GM18858 (cell line): ENCODE data around the gene FOXP1.

Experiments
- ATAC-seq: cut with Tn5 transposase; IDR thresholded peaks from one replicate; pipeline ENCODE4 v1.9.1; 2021; ENCODE audit not compliant: unreplicated experiment

FOXP1 gene

GRCh38 chr3:71587958-71588357 lies 4.4 kb upstream of the FOXP1 start:
- ATAC-seq: no peak

GRCh38 chr3:71586810-71587242 lies 3.3 kb upstream of the FOXP1 start:
- ATAC-seq: no peak

- no peak for ATAC-seq
These were observed 2.6 kb upstream of the FOXP1 start for GRCh38 chr3:71585887-71586809.

- no peak for ATAC-seq
These were observed 1.6 kb upstream of the FOXP1 start for GRCh38 chr3:71585131-71585530.

- no peak for ATAC-seq
These were observed 975 bp upstream of the FOXP1 start for GRCh38 chr3:71584394-71585011.

- no peak for ATAC-seq
These were observed 639 bp downstream of the FOXP1 start for GRCh38 chr3:71582612-71583565.

- ATAC-seq: no peak
These were observed 1.4 kb downstream of the FOXP1 start for GRCh38 chr3:71582036-71582611.

GRCh38 chr3:71581457-71582035 lies 2.0 kb downstream of the FOXP1 start:
- ATAC-seq: no peak

GRCh38 chr3:71580636-71581456 lies 2.7 kb downstream of the FOXP1 start:
- no peak for ATAC-seq

- ATAC-seq: no peak
These were observed 3.6 kb downstream of the FOXP1 start for GRCh38 chr3:71579935-71580406.

- ATAC-seq: no peak
These were observed 4.1 kb downstream of the FOXP1 start for GRCh38 chr3:71579326-71579934.

GRCh38 chr3:71578054-71578751 lies 5.3 kb downstream of the FOXP1 start:
- ATAC-seq: no peak

GRCh38 chr3:71577011-71577410 lies 6.5 kb downstream of the FOXP1 start:
- ATAC-seq: no peak

- ATAC-seq: no peak
These were observed 8.1 kb downstream of the FOXP1 start for GRCh38 chr3:71575433-71575832.

- no peak for ATAC-seq
These were observed 10.3 kb downstream of the FOXP1 start for GRCh38 chr3:71573181-71573580.

GRCh38 chr3:71570546-71570945 lies 13.0 kb downstream of the FOXP1 start:
- no peak for ATAC-seq

GRCh38 chr3:71568207-71568606 lies 15.3 kb downstream of the FOXP1 start:
- no peak for ATAC-seq

- no peak for ATAC-seq
These were observed 16.8 kb downstream of the FOXP1 start for GRCh38 chr3:71566776-71567175.
